DMS79 (cell line): Measurements from ENCODE around the gene JAZF1.
A peak's percentile ranks its signal among the peaks of the same experiment; 100 is the strongest.

Source experiments
- DNase-seq: peaks from one replicate; lab custom pipeline; 2025; lab: John Stamatoyannopoulos, UW

JAZF1 gene

GRCh38 chr7:27966219-27966780 is 214.3 kb downstream of the JAZF1 start:
- no peak for DNase-seq

DNA sequence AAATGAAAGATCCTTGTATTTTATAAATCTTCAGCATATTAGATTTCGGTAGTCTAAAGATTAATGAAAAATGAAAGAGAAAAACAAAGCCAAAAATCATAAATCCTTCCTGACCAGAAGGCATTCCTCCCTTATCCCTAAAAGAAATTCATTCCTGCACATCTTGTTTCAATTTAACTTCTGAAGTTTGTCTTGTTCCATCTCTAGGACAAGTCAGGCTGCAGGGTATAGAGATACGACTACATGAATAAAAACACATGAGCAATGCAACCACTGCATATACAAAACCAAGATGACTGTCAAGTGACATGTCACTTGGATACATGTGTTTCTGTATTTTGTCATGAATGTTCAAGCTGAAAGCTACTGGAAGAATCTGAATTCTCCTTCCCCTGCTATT is 214.9 kb downstream of the JAZF1 start:
- no peak for DNase-seq

DNA sequence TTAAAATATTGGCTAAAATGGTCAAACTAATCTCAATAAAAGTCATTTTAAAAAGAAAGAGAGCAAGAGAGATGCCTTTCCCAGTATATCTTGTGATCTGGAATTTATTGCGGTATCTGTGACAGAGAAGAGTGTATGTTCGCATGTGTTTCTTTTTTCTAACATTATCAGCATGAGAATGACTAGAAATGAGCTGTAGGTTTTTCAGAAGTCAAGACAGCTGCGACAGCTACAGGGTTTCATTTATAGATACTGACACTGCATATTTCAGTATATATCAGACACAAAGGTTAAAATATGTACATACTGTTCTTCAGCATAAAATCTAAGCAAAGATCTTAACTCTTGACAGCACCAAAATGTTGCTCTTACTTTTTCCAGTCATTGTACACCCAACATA is 215.8 kb downstream of the JAZF1 start:
- DNase-seq, result no peak

DNA sequence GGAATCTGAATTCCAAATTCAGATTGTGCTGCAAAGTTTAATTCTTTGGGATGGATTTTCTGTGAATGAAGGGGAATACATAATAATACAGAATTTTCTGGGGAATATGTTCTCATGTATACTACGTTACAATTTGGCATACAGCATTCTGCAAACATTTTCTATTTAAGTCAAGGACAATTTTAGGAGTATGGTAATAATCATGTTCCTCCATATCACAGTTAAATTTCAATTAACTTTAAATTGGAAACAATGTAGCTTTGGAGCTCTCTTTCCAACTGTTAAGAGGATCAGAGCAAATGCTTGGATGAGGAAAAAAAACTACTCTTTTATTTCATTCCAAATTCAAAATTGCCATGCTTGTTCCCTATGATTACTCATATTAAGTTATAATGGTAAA is 217.5 kb downstream of the JAZF1 start:
- DNase-seq, result no peak

- no peak for DNase-seq
Observed at GRCh38 chr7:27962273-27962672, 218.3 kb downstream of the JAZF1 start.

DNA sequence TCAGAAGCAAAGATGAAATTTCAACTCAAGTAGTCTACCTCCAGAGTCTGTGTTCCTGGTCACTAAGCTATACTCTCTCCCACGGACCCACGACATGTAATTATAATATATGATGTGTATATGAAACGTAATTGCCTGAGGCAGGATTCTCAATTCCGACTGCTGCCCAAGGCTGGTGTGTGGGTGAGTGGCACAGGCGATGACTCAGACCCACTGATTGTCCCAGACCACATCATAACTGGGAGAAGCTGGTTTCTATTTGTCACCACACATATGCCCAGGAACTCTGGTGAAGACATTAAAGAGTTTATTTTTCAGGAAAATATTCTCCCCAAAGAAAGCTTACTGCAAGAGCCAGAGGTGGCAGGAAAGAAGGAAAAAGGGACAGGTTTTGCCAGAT is 219.3 kb downstream of the JAZF1 start:
- DNase-seq, result no peak

- DNase-seq, result no peak
Observed at GRCh38 chr7:27960415-27960814, 220.2 kb downstream of the JAZF1 start.

GRCh38 chr7:27958933-27959548 is 221.6 kb downstream of the JAZF1 start:
- DNase-seq, result no peak

DNA sequence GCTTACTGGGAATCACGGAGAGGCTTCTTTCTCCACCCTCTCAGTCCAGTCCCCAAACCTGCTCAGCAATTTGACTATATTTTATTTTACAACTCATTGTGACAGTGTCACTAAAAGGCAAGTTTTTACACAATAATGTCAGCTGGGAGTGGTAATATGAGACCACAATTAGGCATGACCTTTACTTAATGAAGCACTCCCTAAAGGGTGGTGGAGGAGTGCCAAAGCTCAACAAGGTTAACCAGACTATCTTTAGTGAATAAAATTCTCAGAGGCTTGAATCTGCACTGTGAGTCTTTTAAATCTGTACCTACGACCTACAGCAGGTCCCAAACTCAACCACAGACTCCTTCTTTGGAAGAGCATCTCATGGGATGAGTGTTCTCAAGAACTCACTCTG is 225.0 kb downstream of the JAZF1 start:
- peak; percentile 40 for DNase-seq

DNA sequence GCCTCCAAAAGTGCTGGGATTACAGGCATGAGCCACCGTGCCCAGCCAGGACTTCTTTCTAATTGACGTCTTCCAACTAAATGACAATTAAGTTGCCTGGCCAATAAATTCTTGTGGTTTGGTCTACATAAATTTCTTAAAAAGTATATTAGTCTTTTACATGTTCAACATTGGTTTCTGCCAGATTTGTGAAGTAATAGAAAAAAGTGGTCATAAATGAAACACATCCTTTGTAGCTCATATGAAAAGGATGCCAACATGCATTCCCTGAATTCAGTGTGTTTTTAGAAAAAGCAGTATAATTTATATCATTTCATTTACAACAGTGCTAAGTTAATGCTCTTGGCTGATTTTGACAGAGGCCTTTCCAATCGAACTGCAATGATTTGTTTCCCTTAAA is 225.6 kb downstream of the JAZF1 start:
- no peak for DNase-seq

GRCh38 chr7:27953777-27954176 is 226.8 kb downstream of the JAZF1 start:
- no peak for DNase-seq

DNA sequence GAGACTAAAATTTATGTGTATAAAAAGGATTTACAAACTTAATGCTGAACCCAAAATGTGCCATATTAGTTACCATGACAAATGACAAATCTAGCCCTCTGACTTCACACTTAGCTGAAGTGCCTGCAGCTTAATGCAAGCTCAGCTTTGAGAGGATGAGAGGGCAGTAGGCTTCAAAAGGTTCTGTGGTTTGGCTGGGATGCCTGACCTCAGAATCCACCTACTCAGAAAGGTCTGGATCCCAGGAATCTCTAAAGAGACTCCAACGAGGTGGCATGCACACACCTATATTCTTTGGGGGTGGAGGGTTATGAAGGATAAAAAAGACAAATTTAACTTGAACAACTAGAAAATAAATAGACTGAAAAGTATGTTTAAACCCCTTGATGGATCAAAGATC is 227.2 kb downstream of the JAZF1 start:
- DNase-seq, result peak; percentile 65

DNA sequence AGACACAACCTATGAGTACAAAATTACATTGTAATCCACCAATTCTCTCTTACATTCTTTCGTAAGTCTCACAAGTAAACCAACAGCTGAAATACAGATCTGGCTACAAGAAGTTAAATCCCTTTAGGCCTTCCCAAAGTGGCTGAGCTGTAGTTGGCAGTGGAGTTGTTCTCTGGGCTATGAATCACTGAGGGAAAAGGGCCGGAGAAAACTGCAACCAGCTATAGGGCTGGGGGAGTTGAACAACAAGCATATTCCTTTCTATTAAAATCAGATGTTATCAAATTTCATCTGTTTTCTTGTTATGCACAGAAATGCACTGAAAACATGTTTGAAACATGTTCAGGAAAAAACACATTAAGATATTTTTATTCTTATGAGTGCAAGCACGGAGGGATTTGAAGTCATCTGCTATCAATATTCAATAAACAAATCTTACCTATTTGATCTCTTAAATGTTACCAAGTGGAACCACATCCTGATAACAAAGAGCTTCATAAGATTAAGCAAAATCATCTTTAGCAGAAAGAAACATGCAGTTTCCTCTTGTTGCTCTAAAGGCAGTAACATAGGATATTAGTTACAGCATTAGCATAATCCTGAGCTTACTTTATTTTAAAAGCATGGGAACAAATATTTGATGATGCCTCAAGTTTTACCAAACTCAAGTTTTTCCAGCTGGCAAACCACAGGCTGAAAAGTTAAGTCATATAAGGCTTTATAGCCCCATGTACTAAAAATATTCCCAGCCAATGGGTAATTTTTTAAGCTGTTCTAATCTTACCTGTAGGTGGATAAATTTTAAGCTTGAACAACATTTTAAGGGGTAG is 227.9 kb downstream of the JAZF1 start:
- no peak for DNase-seq

DNA sequence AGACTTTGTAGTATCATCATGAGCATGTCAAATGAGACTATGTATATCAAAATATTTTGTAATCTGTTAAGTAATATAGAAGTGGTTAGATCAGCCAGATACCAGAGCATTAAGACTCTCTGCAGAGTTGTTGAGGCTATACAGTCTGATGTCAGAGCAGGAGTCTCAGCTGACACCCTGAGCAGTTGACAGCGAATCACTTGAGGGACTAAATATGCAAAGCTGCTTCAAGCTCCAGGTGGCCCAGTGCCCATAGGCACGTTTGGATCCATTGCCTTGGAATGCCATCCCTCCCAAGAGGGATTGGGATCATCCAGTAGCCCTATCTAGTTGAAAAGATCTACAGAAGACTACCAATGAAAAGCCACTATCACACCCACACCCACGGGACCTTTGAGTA is 230.5 kb downstream of the JAZF1 start:
- DNase-seq, result no peak

GRCh38 chr7:27948861-27949260 is 231.7 kb downstream of the JAZF1 start:
- DNase-seq, result no peak

DNA sequence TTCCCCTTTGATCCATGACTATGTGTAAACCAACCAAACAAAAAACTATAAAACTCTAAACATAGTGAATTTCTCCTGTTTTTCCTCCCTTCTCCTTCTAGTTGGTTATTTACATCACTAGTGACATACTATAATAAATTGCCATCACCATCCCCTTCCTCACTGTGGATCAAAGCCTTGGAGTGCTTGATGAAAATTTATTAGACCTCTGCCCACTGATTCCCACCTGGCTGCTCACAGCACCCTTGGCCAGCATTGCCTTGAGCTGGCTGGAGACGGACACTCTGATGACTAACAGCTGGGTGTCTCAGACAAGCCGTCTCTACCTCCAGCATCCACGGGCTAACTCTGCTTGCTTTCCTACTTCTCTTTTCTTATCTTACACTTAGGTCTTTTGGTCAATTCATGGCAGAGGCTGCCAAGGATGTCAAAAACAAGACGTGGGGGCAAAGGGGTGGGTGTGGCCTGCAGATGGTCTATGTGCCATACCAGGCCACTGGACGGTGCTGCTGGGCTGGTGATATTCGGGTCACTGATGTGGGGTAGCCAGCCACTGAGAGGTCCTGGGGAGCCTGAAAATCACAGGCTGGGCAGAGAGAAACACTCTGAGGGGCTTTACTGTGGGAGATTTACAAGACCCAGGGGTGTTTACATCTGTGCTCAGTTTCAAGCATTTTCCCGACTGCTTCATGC is 232.9 kb downstream of the JAZF1 start:
- no peak for DNase-seq

- peak; percentile 5 for DNase-seq
Observed at GRCh38 chr7:27946351-27946750, 234.2 kb downstream of the JAZF1 start.

- DNase-seq, result no peak
Observed at GRCh38 chr7:27945058-27945795, 235.4 kb downstream of the JAZF1 start.

DNA sequence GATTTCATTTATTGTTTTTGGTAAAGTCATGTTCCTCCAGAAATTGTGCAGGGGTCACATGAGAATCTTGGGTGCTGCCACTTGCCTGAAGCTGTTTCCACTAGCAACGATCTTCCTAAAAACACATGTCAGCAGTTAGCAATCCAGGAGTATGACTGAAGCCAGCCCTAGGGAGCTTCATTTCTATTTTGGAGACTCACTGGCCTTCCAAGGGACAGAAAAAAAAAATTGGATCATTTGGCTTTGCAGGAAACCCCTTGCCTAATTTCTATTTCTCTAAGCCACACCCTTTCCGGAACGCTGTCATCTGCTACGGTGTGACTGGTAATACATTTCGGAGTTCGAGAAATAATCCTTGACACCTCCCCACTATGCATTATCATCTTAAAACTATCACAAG is 236.0 kb downstream of the JAZF1 start:
- DNase-seq, result no peak

GRCh38 chr7:27943241-27943640 is 237.4 kb downstream of the JAZF1 start:
- no peak for DNase-seq

DNA sequence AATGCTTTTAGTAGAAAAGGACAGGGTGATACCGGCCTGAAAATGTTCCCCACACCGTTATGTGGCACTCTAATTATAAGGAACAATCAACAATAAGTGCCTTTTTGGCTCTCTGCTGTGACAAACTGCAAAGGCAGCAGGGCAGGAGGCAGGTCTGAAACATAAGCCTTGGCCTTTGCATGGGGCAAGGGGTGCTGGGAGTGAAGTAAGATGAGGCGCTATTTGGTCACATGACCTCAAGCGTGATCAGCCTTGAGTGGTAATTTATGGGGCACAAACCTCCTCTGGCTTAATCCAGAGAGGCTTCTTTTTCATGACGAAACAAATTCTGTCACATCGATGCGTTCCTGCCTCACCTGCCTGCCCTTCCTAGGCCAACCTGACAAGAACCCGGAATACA is 237.9 kb downstream of the JAZF1 start:
- DNase-seq, result no peak

- no peak for DNase-seq
Observed at GRCh38 chr7:27941522-27941921, 239.1 kb downstream of the JAZF1 start.
